CD4-positive, alpha-beta T cell treated with Interleukin-15 for 4 hours (primary cell): ENCODE results near the gene ROBO2.

Source experiments
- DNase-seq: peaks from one replicate; pipeline ENCODE4 v3.0.0-alpha.2; 2020; ENCODE audit warnings: low spot score

The ROBO2 gene

GRCh38 chr3:77039606-77040171 is at the start of gene ROBO2:
ROBO2 (plus strand) TSS chr3:77040099; CDS start chr3:77040786, 687 bp downstream.
- no peak for DNase-seq

- no peak for DNase-seq
Measured at GRCh38 chr3:76990606-76991005, 49.3 kb upstream of the ROBO2 start.

GRCh38 chr3:76991165-76991564 is 48.7 kb upstream of the ROBO2 start:
- no peak for DNase-seq

- DNase-seq: no peak
Measured at GRCh38 chr3:76997733-76998132, 42.2 kb upstream of the ROBO2 start.

- no peak for DNase-seq
Measured at GRCh38 chr3:76998555-76998954, 41.3 kb upstream of the ROBO2 start.

- DNase-seq: no peak
Measured at GRCh38 chr3:77001062-77001701, 38.7 kb upstream of the ROBO2 start.

- no peak for DNase-seq
Measured at GRCh38 chr3:77014226-77014625, 25.7 kb upstream of the ROBO2 start.

- DNase-seq: no peak
Measured at GRCh38 chr3:77025471-77025870, 14.4 kb upstream of the ROBO2 start.

- DNase-seq: no peak
Measured at GRCh38 chr3:77026904-77027634, 12.8 kb upstream of the ROBO2 start.

- no peak for DNase-seq
Measured at GRCh38 chr3:77028005-77028404, 11.9 kb upstream of the ROBO2 start.

GRCh38 chr3:77038468-77038929 is 1.4 kb upstream of the ROBO2 start:
- DNase-seq: no peak

- DNase-seq: no peak
Measured at GRCh38 chr3:77038930-77039605, 831 bp upstream of the ROBO2 start.

- no peak for DNase-seq
Measured at GRCh38 chr3:77040216-77040615, 317 bp downstream of the ROBO2 start.

- DNase-seq: no peak
Measured at GRCh38 chr3:77040926-77041722, 1.2 kb downstream of the ROBO2 start.

GRCh38 chr3:77041811-77042210 is 1.9 kb downstream of the ROBO2 start:
- no peak for DNase-seq

- DNase-seq: no peak
Measured at GRCh38 chr3:77042343-77042742, 2.4 kb downstream of the ROBO2 start.

GRCh38 chr3:77042882-77043281 is 3.0 kb downstream of the ROBO2 start:
- no peak for DNase-seq

GRCh38 chr3:77045686-77046085 is 5.8 kb downstream of the ROBO2 start:
- DNase-seq: no peak

GRCh38 chr3:77048186-77048585 is 8.3 kb downstream of the ROBO2 start:
- no peak for DNase-seq

GRCh38 chr3:77051591-77051990 is 11.7 kb downstream of the ROBO2 start:
- DNase-seq: no peak

GRCh38 chr3:77052051-77052501 is 12.2 kb downstream of the ROBO2 start:
- no peak for DNase-seq
